ENCODE data around the gene ZFP57.

The ZFP57 gene

DNA sequence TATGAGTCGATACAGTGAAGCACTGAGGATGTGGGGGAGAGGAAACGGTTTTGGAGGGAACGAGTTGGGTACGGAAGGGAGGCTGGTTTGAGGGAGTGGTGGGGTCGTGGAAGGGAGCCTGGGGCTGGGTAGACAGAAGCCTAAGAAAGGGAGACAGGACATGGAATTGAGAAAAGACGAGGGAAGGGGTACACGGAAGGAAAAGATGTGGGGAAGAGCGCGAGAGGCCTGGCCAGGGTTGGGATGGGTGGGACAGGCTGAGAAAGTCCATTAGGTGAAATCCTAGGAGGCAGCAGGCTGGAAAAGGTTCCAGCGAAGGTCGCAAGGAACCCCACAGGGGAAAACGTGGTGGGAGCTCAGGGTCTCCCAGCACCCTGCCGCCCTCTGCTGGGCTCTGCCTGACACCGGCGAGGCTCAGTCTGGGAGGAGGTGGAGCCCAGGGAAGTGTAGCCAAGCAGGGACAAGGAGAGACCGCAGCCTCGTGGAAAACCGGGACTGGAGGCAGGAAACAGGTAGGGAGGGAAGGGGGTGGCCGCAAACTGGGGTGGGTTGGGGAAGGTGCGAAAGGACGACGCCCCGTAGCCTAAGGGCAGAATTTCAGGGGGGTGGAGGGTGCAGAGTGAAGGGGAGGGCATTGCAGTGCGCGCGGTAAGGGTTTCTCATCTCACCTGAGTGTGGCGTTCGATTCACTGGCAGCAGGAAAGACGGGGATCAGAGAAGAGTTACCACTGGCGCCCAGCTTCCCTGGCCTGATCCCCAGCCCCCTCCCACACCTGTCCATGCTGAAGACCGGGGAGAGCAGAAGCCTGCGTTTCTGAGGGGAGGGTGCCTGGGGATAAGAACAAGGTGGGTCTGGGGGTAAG lies 52.3 kb downstream of the ZFP57 start:
- Histone ChIP-seq H3K9me3 (ENCODE audit: low read length) (no peaks in the 10 kb centered on the region), H3K27ac (ENCODE audit: low read depth, low read length) (no peak overlapping the region), H3K36me3 (ENCODE audit: insufficient read depth, low read length) (peaks cover 6% of the 10 kb centered on the region), H3K27me3 (ENCODE audit: control insufficient read depth in 1 of 2, insufficient read depth in 2 of 2, low read length in 2 of 2) (no peaks in the 10 kb centered on the region), H3K9ac (ENCODE audit: low read length) (peak overlapping the region; percentile 58), H3K4me1 (ENCODE audit: insufficient read depth, low read length) (peaks cover 18% of the 10 kb centered on the region), H3K4me3 (ENCODE audit: low read depth in 1 of 2, low read length in 2 of 2) (peak overlapping the region; percentile 65 to 84)

GRCh38 chr6:29627755-29628418 lies 53.1 kb downstream of the ZFP57 start:
- peak overlapping the region; percentile 65 to 84 for H3K4me3 ChIP-seq (ENCODE audit: low read depth in 1 of 2, low read length in 2 of 2)
- no peaks in the 10 kb centered on the region for H3K9me3 ChIP-seq (ENCODE audit: low read length)
- H3K27me3 ChIP-seq (ENCODE audit: control insufficient read depth in 1 of 2, insufficient read depth in 2 of 2, low read length in 2 of 2) = no peaks in the 10 kb centered on the region
- peaks cover 15% of the 10 kb centered on the region for H3K4me1 ChIP-seq (ENCODE audit: insufficient read depth, low read length)
- peaks cover 11% of the 10 kb centered on the region for H3K36me3 ChIP-seq (ENCODE audit: insufficient read depth, low read length)
- H3K27ac ChIP-seq (ENCODE audit: low read depth, low read length) = peak overlapping the region; percentile 63
- H3K9ac ChIP-seq (ENCODE audit: low read length) = peak overlapping the region; percentile 58

GRCh38 chr6:29626948-29627754 lies 53.8 kb downstream of the ZFP57 start:
- peaks cover 15% of the 10 kb centered on the region for H3K4me1 ChIP-seq (ENCODE audit: insufficient read depth, low read length)
- no peaks in the 10 kb centered on the region for H3K9me3 ChIP-seq (ENCODE audit: low read length)
- peak overlapping the region; percentile 44 for H3K9ac ChIP-seq (ENCODE audit: low read length)
- peaks cover 11% of the 10 kb centered on the region for H3K36me3 ChIP-seq (ENCODE audit: insufficient read depth, low read length)
- peak overlapping the region; percentile 59 to 61 for H3K4me3 ChIP-seq (ENCODE audit: low read depth in 1 of 2, low read length in 2 of 2)
- H3K27me3 ChIP-seq (ENCODE audit: control insufficient read depth in 1 of 2, insufficient read depth in 2 of 2, low read length in 2 of 2) = no peaks in the 10 kb centered on the region
- peak overlapping the region; percentile 63 for H3K27ac ChIP-seq (ENCODE audit: low read depth, low read length)

DNA sequence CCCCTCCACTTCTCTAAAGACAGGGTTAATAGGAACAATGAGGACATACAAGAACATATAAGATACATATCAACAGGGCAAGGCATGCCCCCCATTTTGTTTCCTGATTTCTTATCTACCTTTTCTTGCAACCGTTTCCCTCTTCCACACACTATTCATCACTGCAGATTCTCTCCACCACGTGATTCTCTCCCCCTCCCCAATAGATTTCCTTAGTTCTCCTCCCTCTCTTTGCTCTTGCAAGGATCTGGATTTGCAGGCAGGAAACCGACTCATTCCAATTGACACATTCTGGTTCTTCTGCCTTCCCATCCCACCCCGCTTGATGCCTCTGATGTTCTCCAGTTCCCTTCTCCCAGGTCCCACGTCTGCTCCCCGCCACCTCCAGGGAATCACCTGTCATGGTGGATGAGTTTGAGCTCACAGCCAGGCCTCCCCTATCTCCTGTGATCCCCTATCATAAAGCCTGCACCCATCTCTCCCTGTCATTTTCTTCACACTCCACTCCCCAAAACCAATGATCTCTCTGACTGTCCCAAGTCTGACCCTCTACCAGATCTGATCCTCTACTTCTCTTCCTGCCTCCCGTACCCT lies 55.5 kb downstream of the ZFP57 start:
- H3K36me3 ChIP-seq (ENCODE audit: insufficient read depth, low read length) = peaks cover 24% of the 10 kb centered on the region
- H3K9me3 ChIP-seq (ENCODE audit: low read length) = no peaks in the 10 kb centered on the region
- peaks cover 7% of the 10 kb centered on the region for H3K4me1 ChIP-seq (ENCODE audit: insufficient read depth, low read length)
- no peak overlapping the region for H3K9ac ChIP-seq (ENCODE audit: low read length)
- H3K27me3 ChIP-seq (ENCODE audit: control insufficient read depth in 1 of 2, insufficient read depth in 2 of 2, low read length in 2 of 2) = no peaks in the 10 kb centered on the region
- H3K4me3 ChIP-seq (ENCODE audit: low read depth in 1 of 2, low read length in 2 of 2) = no peak overlapping the region
- H3K27ac ChIP-seq (ENCODE audit: low read depth, low read length) = no peak overlapping the region

DNA sequence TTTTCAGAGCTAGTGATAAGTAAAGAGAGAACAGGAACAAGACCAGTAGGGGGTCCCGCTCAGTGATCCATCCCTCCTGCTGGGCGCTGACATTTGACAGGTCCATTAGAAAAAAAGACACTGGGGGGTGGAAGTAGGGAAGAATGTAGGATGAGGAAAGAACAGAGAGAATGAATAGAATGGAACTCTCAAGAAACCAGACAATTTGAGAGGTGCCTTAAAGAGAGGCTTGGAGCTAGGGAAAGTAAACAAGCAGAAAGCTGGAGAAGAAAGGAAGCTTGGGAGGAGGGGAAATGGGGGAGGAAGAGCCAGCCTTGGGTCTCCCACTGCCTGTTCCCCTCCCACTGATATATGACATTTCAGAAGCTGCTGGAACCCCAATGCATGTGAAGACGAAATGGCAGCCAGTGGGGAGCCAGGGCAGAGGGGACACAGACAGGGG lies 56.4 kb downstream of the ZFP57 start:
- Histone ChIP-seq H3K36me3 (ENCODE audit: insufficient read depth, low read length) (peaks cover 28% of the 10 kb centered on the region), H3K9me3 (ENCODE audit: low read length) (no peaks in the 10 kb centered on the region), H3K4me1 (ENCODE audit: insufficient read depth, low read length) (peaks cover 7% of the 10 kb centered on the region), H3K27me3 (ENCODE audit: control insufficient read depth in 1 of 2, insufficient read depth in 2 of 2, low read length in 2 of 2) (no peaks in the 10 kb centered on the region), H3K9ac (ENCODE audit: low read length) (no peak overlapping the region), H3K4me3 (ENCODE audit: low read depth in 1 of 2, low read length in 2 of 2) (no peak overlapping the region), H3K27ac (ENCODE audit: low read depth, low read length) (no peak overlapping the region)
